ENCODE measurements around the gene PHKB. TPM values are rescaled to one million over a fixed set of nuclear protein-coding genes. Genes with fewer than 3 reads are reported as not detected.

PHKB gene
- total and polyA plus RNA-seq, 2 of the 8 experiments (the other 6 are each of a cell fraction or from before 2014, with no cell fraction given): 18.6 to 38.3 TPM

GRCh38 chr16:47600376-47600775, 139.2 kb downstream of the PHKB start:
- H2AK5ac ChIP-seq (ENCODE audit: low read depth, low read length): no peak overlapping the region
- H4K20me1 ChIP-seq (replicated peaks in 1 of 2; ENCODE audit: control insufficient read depth in 1 of 2, insufficient read depth in 2 of 2, low read length in 2 of 2): no peaks in the 10 kb centered on the region
- H4K5ac ChIP-seq (ENCODE audit: insufficient read length, low read depth, low read length): no peak overlapping the region
- 93% methylated on average over 6 of the region's 6 CpGs; no CpG with 5 or more reads in 1 of the 2 experiments for WGBS, 2 experiments (ENCODE audit: extremely low coverage in 1 of 2, insufficient coverage in 1 of 2, insufficient read length in 1 of 2, insufficient replicate concordance in 2 of 2, low coverage in 1 of 2, low lambda C conversion rate in 2 of 2, missing lambda C conversion rate in 1 of 2)
- no peak overlapping the region for H3K18ac ChIP-seq (ENCODE audit: extremely low read depth, low read length)
- H4K91ac ChIP-seq (replicated peaks; ENCODE audit: insufficient read length, low read length): no peak overlapping the region
- no peak overlapping the region for H3K9ac ChIP-seq (replicated peaks in 1 of 4; ENCODE audit: extremely low read depth in 1 of 4, low read depth in 3 of 4, low read length in 3 of 4)
- no peak overlapping the region for H3K27ac ChIP-seq (ENCODE audit: low read depth, low read length)
- H3K4me3 ChIP-seq (ENCODE audit: extremely low read depth in 1 of 4, insufficient read depth in 2 of 4, low read depth in 3 of 4, low read length in 4 of 4): no peak overlapping the region
- H3K4me1 ChIP-seq (replicated peaks in 1 of 4; ENCODE audit: control insufficient read depth in 3 of 4, insufficient read depth in 4 of 4, low read length in 3 of 4): no peaks in the 10 kb centered on the region
- CTCF ChIA-PET (ENCODE audit: partially characterized antibody): interaction anchor here (1.2 kb wide), 1 partner anchor 61 kb away, joined by 3 read pairs; no protein-coding TSS in a partner anchor
- H2BK20ac ChIP-seq (ENCODE audit: low read length): no peak overlapping the region
- no peak overlapping the region for H4K8ac ChIP-seq (ENCODE audit: extremely low read depth, insufficient read depth, low read length)
- DNase-seq (ENCODE audit: low read depth in 1 of 2, low spot score in 2 of 2): no peak
- H3K4me2 ChIP-seq (ENCODE audit: insufficient read depth in 1 of 2, low read depth in 2 of 2, low read length in 2 of 2): no peak overlapping the region
- no peaks in the 10 kb centered on the region for H3K27me3 ChIP-seq (replicated peaks in 1 of 4; ENCODE audit: control insufficient read depth in 3 of 4, extremely low read depth in 1 of 4, insufficient read depth in 3 of 4, low read length in 3 of 4)
- no peak for FAIRE-seq
- H3K14ac ChIP-seq (ENCODE audit: insufficient read length): no peak overlapping the region
- TF ChIP-seq KDM5A (IDR thresholded peaks at IDR 0.05; ENCODE audit: low read length): no peak
- H3K36me3 ChIP-seq (ENCODE audit: control insufficient read depth in 2 of 4, insufficient read depth in 4 of 4, low read length in 3 of 4): no peaks in the 10 kb centered on the region
- H3K79me1 ChIP-seq (ENCODE audit: low read depth, low read length): no peaks in the 10 kb centered on the region
- no peak overlapping the region for H3K4ac ChIP-seq (replicated peaks; ENCODE audit: insufficient read length, low read depth, low read length)
- H3K23ac ChIP-seq (ENCODE audit: insufficient read length): no peak overlapping the region
- H2BK120ac ChIP-seq (replicated peaks; ENCODE audit: low read depth, low read length): no peak overlapping the region
- no peaks in the 10 kb centered on the region for H3K79me2 ChIP-seq (ENCODE audit: control insufficient read depth in 1 of 2, insufficient read depth in 2 of 2, low read length in 2 of 2)
- H2BK5ac ChIP-seq (ENCODE audit: low read depth, low read length): no peak overlapping the region
- H2BK15ac ChIP-seq (ENCODE audit: low read length): no peak overlapping the region
- no peak overlapping the region for H2BK12ac ChIP-seq (ENCODE audit: low read depth, low read length)
- no peak overlapping the region for H2AFZ ChIP-seq (ENCODE audit: low read length)
- POLR2A ChIA-PET (ENCODE audit: partially characterized antibody): no interaction called here
- no peaks in the 10 kb centered on the region for H3K9me3 ChIP-seq (ENCODE audit: insufficient read depth in 2 of 2, low read depth in 1 of 2, low read length in 1 of 2)
- H3K23me2 ChIP-seq (ENCODE audit: low read depth, low read length): no peaks in the 10 kb centered on the region
- no peak overlapping the region for H3K56ac ChIP-seq (replicated peaks; ENCODE audit: insufficient read length, low read depth, low read length)

All from H1 (cell line).